GM18951 (cell line): ENCODE data around the gene DHRS4.
"Not testable (repeated sequence)": the region's sequence is repeated elsewhere in the genome, so short reads cannot be mapped to it uniquely, and the experiment has no call there.

Experiments used
- POLR2A ChIP-seq: IDR thresholded peaks from 4 replicates; pipeline ENCODE4 v1.6.1; 2011; ENCODE audit warnings: mild to moderate bottlenecking; ENCODE audit not compliant: insufficient read length, insufficient read depth; ENCODE audit errors: extremely low read depth
- in situ Hi-C: fragments of 300-500 bp; cut with MboI; formaldehyde crosslinking; loops from one replicate; pipeline ENCODE4 v1.12.0; 2022; ENCODE audit warnings: low sequenced_read_pairs, mixed read lengths, inconsistent platforms; ENCODE audit not compliant: unreplicated experiment

The DHRS4 gene

GRCh38 chr14:23932639-23933038, 20.9 kb upstream of the DHRS4 start:
- in situ Hi-C loops, result no loop called here
- TF ChIP-seq POLR2A, result no peak

- in situ Hi-C loops, result no loop called here
These were observed 20.3 kb upstream of the DHRS4 start for GRCh38 chr14:23933108-23933741.

GRCh38 chr14:23933742-23934128, 19.8 kb upstream of the DHRS4 start:
- TF ChIP-seq POLR2A, result no peak
- in situ Hi-C loops, result no loop called here

More at GRCh38 chr14:23933108-23933741, 20.3 kb upstream of the DHRS4 start:
- TF ChIP-seq POLR2A, result no peak

- no peak for TF ChIP-seq POLR2A
- in situ Hi-C loops, result no loop called here
These were observed 18.4 kb upstream of the DHRS4 start for GRCh38 chr14:23935158-23935557.

- in situ Hi-C loops, result no loop called here
- TF ChIP-seq POLR2A, result no peak
These were observed 17.3 kb upstream of the DHRS4 start for GRCh38 chr14:23936084-23936829.

GRCh38 chr14:23937203-23937602, 16.4 kb upstream of the DHRS4 start:
- in situ Hi-C loops, result no loop called here
- TF ChIP-seq POLR2A, result no peak

- TF ChIP-seq POLR2A, result no peak
- in situ Hi-C loops, result no loop called here
These were observed 14.7 kb upstream of the DHRS4 start for GRCh38 chr14:23938823-23939222.

GRCh38 chr14:23939607-23940326, 13.8 kb upstream of the DHRS4 start:
- no peak for TF ChIP-seq POLR2A

GRCh38 chr14:23941230-23941629, 12.3 kb upstream of the DHRS4 start:
- TF ChIP-seq POLR2A, result no peak
- in situ Hi-C loops, result no loop called here

More at GRCh38 chr14:23939607-23940326, 13.8 kb upstream of the DHRS4 start:
- in situ Hi-C loops, result no loop called here

GRCh38 chr14:23941669-23942068, 11.9 kb upstream of the DHRS4 start:
- in situ Hi-C loops, result no loop called here
- no peak for TF ChIP-seq POLR2A

- in situ Hi-C loops, result no loop called here
- no peak for TF ChIP-seq POLR2A
These were observed 11.0 kb upstream of the DHRS4 start for GRCh38 chr14:23942587-23942986.

- in situ Hi-C loops, result not testable (repeated sequence)
These were observed 4.5 kb upstream of the DHRS4 start for GRCh38 chr14:23949069-23949468.

GRCh38 chr14:23950411-23951135, 3.0 kb upstream of the DHRS4 start:
- no peak for TF ChIP-seq POLR2A
- in situ Hi-C loops, result no loop called here

- in situ Hi-C loops, result not testable (repeated sequence)
These were observed 2.5 kb upstream of the DHRS4 start for GRCh38 chr14:23951136-23951466.
